WTC11 (cell line): ENCODE data around the gene PARVG.

ENCODE experiments used
- CBFB ChIP-seq: sonication (generic); formaldehyde crosslinking; IDR thresholded peaks from 2 replicates; pipeline ENCODE4 v1.8.1; 2022; ENCODE audit warnings: mild to moderate bottlenecking, low read depth, missing genetic modification reagents
- ESRRA ChIP-seq: sonication (generic); formaldehyde crosslinking; IDR thresholded peaks from 2 replicates; pipeline ENCODE4 v1.8.1; 2022; ENCODE audit warnings: mild to moderate bottlenecking, missing genetic modification reagents, borderline replicate concordance
- JAZF1 ChIP-seq: fragments of 250-450 bp; sonication (Bioruptor Pico); IDR thresholded peaks from 2 replicates; pipeline ENCODE4 v1.9.0; 2021; ENCODE audit warnings: moderate library complexity, mild to moderate bottlenecking, inconsistent platforms
- JUN ChIP-seq: sonication (generic); formaldehyde crosslinking; IDR thresholded peaks from 2 replicates; pipeline ENCODE4 v1.8.0; 2023; ENCODE audit warnings: mild to moderate bottlenecking, missing genetic modification reagents
- MYBL2 ChIP-seq: sonication (generic); formaldehyde crosslinking; IDR thresholded peaks from 2 replicates; pipeline ENCODE4 v1.8.1; 2023; ENCODE audit warnings: mild to moderate bottlenecking, moderate library complexity, missing genetic modification reagents
- TEAD4 ChIP-seq: sonication (generic); formaldehyde crosslinking; IDR thresholded peaks from 2 replicates; pipeline ENCODE4 v1.8.0; 2022; ENCODE audit warnings: mild to moderate bottlenecking, missing genetic modification reagents
- ZNF263 ChIP-seq: sonication (generic); formaldehyde crosslinking; IDR thresholded peaks from 2 replicates; pipeline ENCODE4 v1.8.1; 2022; ENCODE audit warnings: low read depth, mild to moderate bottlenecking, moderate library complexity, missing genetic modification reagents
- TF ChIP-seq, protein P1 (sequence below): sonication (generic); formaldehyde crosslinking; IDR thresholded peaks from 2 replicates; pipeline ENCODE4 v1.8.0; 2023; ENCODE audit warnings: missing genetic modification reagents, mild to moderate bottlenecking, borderline replicate concordance
- TF ChIP-seq, protein P2 (sequence below): sonication (generic); formaldehyde crosslinking; IDR thresholded peaks from 2 replicates; pipeline ENCODE4 v1.8.0; 2022; ENCODE audit warnings: missing genetic modification reagents
- TF ChIP-seq, protein P3 (sequence below): fragments of 200-600 bp; IDR thresholded peaks from 2 replicates; pipeline ENCODE4 v1.8.0; 2022; ENCODE audit warnings: antibody characterized with exemption
- TF ChIP-seq, protein P4 (sequence below): sonication (generic); formaldehyde crosslinking; IDR thresholded peaks from 2 replicates; pipeline ENCODE4 v1.8.1; 2023; ENCODE audit warnings: mild to moderate bottlenecking, missing genetic modification reagents, moderate library complexity
- TF ChIP-seq, protein P5 (sequence below): sonication (generic); formaldehyde crosslinking; IDR thresholded peaks from 2 replicates; pipeline ENCODE4 v1.8.1; 2023; ENCODE audit warnings: mild to moderate bottlenecking, missing genetic modification reagents

DNA sequence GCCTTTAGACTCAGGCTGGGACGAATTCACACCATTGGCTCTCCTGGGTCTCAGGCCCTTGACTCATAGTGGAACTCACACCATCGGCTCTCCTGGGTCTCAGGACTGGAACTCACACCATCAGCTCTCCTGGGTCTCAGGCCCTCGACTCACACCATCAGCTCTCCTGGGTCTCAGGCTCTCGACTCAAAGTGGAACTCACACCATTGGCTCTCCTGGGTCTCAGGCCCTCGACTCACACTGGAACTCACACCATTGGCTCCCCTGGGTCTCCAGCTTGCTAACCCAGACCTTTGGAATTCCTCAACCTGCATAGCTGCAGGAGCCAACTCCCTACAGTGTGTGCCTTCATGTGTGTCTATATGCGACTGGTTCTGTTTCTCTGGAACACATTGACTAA lies 75.4 kb downstream of the PARVG start:
- TF ChIP-seq, protein P1, sequence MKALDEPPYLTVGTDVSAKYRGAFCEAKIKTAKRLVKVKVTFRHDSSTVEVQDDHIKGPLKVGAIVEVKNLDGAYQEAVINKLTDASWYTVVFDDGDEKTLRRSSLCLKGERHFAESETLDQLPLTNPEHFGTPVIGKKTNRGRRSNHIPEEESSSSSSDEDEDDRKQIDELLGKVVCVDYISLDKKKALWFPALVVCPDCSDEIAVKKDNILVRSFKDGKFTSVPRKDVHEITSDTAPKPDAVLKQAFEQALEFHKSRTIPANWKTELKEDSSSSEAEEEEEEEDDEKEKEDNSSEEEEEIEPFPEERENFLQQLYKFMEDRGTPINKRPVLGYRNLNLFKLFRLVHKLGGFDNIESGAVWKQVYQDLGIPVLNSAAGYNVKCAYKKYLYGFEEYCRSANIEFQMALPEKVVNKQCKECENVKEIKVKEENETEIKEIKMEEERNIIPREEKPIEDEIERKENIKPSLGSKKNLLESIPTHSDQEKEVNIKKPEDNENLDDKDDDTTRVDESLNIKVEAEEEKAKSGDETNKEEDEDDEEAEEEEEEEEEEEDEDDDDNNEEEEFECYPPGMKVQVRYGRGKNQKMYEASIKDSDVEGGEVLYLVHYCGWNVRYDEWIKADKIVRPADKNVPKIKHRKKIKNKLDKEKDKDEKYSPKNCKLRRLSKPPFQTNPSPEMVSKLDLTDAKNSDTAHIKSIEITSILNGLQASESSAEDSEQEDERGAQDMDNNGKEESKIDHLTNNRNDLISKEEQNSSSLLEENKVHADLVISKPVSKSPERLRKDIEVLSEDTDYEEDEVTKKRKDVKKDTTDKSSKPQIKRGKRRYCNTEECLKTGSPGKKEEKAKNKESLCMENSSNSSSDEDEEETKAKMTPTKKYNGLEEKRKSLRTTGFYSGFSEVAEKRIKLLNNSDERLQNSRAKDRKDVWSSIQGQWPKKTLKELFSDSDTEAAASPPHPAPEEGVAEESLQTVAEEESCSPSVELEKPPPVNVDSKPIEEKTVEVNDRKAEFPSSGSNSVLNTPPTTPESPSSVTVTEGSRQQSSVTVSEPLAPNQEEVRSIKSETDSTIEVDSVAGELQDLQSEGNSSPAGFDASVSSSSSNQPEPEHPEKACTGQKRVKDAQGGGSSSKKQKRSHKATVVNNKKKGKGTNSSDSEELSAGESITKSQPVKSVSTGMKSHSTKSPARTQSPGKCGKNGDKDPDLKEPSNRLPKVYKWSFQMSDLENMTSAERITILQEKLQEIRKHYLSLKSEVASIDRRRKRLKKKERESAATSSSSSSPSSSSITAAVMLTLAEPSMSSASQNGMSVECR (CRISPR knock-in tag) = no peak
- TF ChIP-seq, protein P2, sequence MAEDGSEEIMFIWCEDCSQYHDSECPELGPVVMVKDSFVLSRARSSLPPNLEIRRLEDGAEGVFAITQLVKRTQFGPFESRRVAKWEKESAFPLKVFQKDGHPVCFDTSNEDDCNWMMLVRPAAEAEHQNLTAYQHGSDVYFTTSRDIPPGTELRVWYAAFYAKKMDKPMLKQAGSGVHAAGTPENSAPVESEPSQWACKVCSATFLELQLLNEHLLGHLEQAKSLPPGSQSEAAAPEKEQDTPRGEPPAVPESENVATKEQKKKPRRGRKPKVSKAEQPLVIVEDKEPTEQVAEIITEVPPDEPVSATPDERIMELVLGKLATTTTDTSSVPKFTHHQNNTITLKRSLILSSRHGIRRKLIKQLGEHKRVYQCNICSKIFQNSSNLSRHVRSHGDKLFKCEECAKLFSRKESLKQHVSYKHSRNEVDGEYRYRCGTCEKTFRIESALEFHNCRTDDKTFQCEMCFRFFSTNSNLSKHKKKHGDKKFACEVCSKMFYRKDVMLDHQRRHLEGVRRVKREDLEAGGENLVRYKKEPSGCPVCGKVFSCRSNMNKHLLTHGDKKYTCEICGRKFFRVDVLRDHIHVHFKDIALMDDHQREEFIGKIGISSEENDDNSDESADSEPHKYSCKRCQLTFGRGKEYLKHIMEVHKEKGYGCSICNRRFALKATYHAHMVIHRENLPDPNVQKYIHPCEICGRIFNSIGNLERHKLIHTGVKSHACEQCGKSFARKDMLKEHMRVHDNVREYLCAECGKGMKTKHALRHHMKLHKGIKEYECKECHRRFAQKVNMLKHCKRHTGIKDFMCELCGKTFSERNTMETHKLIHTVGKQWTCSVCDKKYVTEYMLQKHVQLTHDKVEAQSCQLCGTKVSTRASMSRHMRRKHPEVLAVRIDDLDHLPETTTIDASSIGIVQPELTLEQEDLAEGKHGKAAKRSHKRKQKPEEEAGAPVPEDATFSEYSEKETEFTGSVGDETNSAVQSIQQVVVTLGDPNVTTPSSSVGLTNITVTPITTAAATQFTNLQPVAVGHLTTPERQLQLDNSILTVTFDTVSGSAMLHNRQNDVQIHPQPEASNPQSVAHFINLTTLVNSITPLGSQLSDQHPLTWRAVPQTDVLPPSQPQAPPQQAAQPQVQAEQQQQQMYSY (CRISPR knock-in tag) = no peak
- TF ChIP-seq ESRRA (CRISPR knock-in tag) (no peak), MYBL2 (CRISPR knock-in tag) (no peak), JAZF1 (CRISPR knock-in tag) (no peak), ZNF263 (CRISPR knock-in tag) (no peak), TEAD4 (no peak), CBFB (CRISPR knock-in tag) (no peak), JUN (no peak)
- TF ChIP-seq, protein P3, sequence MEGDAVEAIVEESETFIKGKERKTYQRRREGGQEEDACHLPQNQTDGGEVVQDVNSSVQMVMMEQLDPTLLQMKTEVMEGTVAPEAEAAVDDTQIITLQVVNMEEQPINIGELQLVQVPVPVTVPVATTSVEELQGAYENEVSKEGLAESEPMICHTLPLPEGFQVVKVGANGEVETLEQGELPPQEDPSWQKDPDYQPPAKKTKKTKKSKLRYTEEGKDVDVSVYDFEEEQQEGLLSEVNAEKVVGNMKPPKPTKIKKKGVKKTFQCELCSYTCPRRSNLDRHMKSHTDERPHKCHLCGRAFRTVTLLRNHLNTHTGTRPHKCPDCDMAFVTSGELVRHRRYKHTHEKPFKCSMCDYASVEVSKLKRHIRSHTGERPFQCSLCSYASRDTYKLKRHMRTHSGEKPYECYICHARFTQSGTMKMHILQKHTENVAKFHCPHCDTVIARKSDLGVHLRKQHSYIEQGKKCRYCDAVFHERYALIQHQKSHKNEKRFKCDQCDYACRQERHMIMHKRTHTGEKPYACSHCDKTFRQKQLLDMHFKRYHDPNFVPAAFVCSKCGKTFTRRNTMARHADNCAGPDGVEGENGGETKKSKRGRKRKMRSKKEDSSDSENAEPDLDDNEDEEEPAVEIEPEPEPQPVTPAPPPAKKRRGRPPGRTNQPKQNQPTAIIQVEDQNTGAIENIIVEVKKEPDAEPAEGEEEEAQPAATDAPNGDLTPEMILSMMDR = no peak
- TF ChIP-seq, protein P4, sequence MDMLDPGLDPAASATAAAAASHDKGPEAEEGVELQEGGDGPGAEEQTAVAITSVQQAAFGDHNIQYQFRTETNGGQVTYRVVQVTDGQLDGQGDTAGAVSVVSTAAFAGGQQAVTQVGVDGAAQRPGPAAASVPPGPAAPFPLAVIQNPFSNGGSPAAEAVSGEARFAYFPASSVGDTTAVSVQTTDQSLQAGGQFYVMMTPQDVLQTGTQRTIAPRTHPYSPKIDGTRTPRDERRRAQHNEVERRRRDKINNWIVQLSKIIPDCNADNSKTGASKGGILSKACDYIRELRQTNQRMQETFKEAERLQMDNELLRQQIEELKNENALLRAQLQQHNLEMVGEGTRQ (CRISPR knock-in tag) = no peak
- TF ChIP-seq, protein P5, sequence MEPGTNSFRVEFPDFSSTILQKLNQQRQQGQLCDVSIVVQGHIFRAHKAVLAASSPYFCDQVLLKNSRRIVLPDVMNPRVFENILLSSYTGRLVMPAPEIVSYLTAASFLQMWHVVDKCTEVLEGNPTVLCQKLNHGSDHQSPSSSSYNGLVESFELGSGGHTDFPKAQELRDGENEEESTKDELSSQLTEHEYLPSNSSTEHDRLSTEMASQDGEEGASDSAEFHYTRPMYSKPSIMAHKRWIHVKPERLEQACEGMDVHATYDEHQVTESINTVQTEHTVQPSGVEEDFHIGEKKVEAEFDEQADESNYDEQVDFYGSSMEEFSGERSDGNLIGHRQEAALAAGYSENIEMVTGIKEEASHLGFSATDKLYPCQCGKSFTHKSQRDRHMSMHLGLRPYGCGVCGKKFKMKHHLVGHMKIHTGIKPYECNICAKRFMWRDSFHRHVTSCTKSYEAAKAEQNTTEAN = no peak
